Ishikawa (cell line): ENCODE data around the gene COA1.

Experiments
- CEBPB ChIP-seq: IDR thresholded peaks from 2 replicates; pipeline ENCODE4 v1.6.1; 2012
- CREB1 ChIP-seq: IDR thresholded peaks from 2 replicates; pipeline ENCODE4 v1.6.1; 2012; ENCODE audit warnings: low read depth
- EGR1 ChIP-seq: IDR thresholded peaks from 2 replicates; pipeline ENCODE4 v1.6.1; 2012
- EP300 ChIP-seq: IDR thresholded peaks from 2 replicates; pipeline ENCODE4 v1.6.1; 2012; ENCODE audit warnings: borderline replicate concordance
- FOXM1 ChIP-seq: IDR thresholded peaks from 2 replicates; pipeline ENCODE4 v1.6.1; 2012; ENCODE audit warnings: low read depth, borderline replicate concordance
- NFIC ChIP-seq: IDR thresholded peaks from 2 replicates; pipeline ENCODE4 v1.6.1; 2012
- RAD21 ChIP-seq: IDR thresholded peaks from 2 replicates; pipeline ENCODE4 v1.6.1; 2012; ENCODE audit warnings: low read depth
- TAF1 ChIP-seq: IDR thresholded peaks from 2 replicates; pipeline ENCODE4 v1.6.1; 2012; ENCODE audit warnings: low read depth, mild to moderate bottlenecking
- TCF12 ChIP-seq: IDR thresholded peaks from 2 replicates; pipeline ENCODE4 v1.6.1; 2012; ENCODE audit warnings: low read depth
- TEAD4 ChIP-seq: IDR thresholded peaks from 2 replicates; pipeline ENCODE4 v1.6.1; 2012
- YY1 ChIP-seq: IDR thresholded peaks from 2 replicates; pipeline ENCODE4 v1.6.1; 2012; ENCODE audit warnings: low read depth
- ZBTB7A ChIP-seq: IDR thresholded peaks from 2 replicates; pipeline ENCODE4 v1.6.1; 2012; ENCODE audit warnings: low read depth
- TF ChIP-seq, protein P1 (sequence below): IDR thresholded peaks from 2 replicates; pipeline ENCODE4 v1.6.1; 2012
- TF ChIP-seq, protein P2 (sequence below): IDR thresholded peaks from 2 replicates; pipeline ENCODE4 v1.6.1; 2012; ENCODE audit warnings: low read depth, mild to moderate bottlenecking
- TF ChIP-seq, protein P3 (sequence below): IDR thresholded peaks from 2 replicates; pipeline ENCODE4 v1.6.1; 2012

The COA1 gene

DNA sequence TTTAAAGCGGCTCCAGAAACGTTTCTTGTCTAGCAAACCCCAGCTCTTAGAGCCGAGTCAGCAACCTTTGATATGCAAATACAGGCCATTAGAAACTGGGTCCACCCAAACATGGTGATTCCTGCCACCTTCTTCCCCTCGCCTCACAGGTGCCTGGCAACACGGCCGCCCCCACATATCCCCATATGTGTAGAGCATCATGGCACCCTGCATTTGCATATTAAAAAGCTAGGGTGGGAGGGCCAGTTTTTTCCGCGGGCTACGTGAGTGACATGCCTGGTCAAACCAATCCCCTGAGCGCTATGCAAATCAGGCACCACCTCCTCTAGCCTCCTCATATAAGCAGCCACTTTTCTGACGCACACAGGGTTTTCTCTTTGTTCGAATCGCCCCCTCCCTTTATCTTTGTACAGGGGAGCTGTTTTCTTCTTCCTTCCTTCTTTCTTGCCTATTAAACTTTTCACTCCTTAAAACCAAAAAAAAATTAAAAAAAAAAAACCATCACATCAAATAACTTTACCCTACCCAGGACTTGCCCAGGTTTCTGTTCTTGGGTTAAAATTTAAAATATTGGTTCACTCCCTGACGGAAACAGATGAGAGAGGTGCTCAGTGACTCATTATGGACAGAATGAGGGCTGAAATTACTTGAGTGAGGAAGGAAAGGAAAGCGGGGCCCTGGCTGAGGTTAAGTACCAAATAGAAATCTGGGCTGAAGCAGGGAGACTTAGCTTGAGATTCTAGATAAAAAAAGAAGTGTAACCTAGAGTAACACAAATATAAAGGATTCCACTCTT is 59.8 kb downstream of the COA1 start:
- TF ChIP-seq CREB1 (no peak), NFIC (no peak), ZBTB7A (no peak), RAD21 (no peak), EGR1 (no peak)
- TF ChIP-seq, protein P1, sequence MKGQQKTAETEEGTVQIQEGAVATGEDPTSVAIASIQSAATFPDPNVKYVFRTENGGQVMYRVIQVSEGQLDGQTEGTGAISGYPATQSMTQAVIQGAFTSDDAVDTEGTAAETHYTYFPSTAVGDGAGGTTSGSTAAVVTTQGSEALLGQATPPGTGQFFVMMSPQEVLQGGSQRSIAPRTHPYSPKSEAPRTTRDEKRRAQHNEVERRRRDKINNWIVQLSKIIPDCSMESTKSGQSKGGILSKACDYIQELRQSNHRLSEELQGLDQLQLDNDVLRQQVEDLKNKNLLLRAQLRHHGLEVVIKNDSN = no peak

DNA sequence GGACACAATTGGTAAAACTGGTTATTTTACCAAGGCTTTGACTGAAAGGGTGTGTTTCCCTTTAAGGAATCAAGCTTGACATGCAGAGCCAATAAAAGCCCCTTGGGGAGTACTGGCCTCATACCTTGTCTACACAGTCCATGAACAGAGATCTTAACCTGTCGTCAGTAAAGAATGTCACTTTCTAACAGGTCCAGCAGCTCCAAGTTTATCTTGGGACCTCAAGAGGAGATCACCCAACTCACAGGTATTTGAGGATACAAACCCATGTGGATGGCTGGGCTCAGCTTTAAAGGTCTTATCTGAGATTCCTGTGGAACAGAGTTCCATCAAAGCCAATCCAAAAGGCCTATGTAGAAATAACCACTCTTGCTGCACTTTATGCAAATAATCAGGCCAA is 61.3 kb downstream of the COA1 start:
- TF ChIP-seq CEBPB = no peak
- no peak for TF ChIP-seq EP300
- TF ChIP-seq, protein P2, sequence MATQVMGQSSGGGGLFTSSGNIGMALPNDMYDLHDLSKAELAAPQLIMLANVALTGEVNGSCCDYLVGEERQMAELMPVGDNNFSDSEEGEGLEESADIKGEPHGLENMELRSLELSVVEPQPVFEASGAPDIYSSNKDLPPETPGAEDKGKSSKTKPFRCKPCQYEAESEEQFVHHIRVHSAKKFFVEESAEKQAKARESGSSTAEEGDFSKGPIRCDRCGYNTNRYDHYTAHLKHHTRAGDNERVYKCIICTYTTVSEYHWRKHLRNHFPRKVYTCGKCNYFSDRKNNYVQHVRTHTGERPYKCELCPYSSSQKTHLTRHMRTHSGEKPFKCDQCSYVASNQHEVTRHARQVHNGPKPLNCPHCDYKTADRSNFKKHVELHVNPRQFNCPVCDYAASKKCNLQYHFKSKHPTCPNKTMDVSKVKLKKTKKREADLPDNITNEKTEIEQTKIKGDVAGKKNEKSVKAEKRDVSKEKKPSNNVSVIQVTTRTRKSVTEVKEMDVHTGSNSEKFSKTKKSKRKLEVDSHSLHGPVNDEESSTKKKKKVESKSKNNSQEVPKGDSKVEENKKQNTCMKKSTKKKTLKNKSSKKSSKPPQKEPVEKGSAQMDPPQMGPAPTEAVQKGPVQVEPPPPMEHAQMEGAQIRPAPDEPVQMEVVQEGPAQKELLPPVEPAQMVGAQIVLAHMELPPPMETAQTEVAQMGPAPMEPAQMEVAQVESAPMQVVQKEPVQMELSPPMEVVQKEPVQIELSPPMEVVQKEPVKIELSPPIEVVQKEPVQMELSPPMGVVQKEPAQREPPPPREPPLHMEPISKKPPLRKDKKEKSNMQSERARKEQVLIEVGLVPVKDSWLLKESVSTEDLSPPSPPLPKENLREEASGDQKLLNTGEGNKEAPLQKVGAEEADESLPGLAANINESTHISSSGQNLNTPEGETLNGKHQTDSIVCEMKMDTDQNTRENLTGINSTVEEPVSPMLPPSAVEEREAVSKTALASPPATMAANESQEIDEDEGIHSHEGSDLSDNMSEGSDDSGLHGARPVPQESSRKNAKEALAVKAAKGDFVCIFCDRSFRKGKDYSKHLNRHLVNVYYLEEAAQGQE = no peak
- TF ChIP-seq, protein P3, sequence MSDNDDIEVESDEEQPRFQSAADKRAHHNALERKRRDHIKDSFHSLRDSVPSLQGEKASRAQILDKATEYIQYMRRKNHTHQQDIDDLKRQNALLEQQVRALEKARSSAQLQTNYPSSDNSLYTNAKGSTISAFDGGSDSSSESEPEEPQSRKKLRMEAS = no peak
- no peak for TF ChIP-seq FOXM1
- no peak for TF ChIP-seq YY1
- no peak for TF ChIP-seq NFIC
- TF ChIP-seq EGR1 = no peak
- no peak for TF ChIP-seq TAF1
- no peak for TF ChIP-seq RAD21

DNA sequence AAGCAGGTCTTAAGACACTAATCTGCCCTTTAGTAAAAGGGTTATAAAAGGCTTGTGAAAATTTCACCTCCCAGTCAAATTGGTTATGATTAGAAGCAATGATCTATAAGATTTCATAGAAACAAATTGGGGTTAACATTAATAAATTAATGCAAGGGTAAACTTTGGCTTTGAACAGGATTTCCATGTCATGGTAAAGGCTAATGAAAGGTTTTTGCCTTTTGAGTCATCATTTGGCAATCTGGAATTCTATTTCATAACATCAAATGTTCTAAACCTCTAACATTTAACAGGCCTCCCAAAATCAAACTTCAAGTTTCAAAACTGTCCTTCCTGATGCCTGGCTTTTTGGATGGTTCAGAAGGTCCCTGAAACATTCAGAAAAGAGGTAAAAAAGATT is 62.4 kb downstream of the COA1 start:
- TF ChIP-seq FOXM1 (no peak), CEBPB (no peak), ZBTB7A (no peak), TEAD4 (no peak), CREB1 (no peak), NFIC (no peak), YY1 (no peak), RAD21 (no peak), EGR1 (no peak), TCF12 (no peak), EP300 (no peak), TAF1 (no peak)
- TF ChIP-seq, protein P3 = no peak
- TF ChIP-seq, protein P2 = no peak
- TF ChIP-seq, protein P1 = no peak

DNA sequence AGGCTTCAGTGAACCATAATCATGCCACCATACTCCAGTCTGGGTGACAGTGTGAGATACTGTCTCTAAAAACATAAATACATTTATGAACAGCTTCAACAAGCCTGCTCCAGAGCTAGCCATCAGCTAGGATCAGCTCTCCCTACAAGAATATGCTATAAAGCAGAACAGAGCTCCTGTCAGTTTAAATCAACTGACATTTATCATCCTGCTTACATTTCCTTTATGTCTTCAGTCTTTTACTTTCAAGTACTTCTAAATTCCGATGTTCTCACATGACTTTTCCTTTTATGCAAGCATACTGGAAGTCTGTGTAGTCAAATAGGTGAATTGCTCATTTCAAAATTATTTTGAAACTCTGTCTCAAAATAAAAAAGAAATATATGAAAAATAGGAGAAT is 64.6 kb downstream of the COA1 start:
- TF ChIP-seq TEAD4 (no peak), ZBTB7A (no peak), FOXM1 (no peak), RAD21 (no peak)
- TF ChIP-seq, protein P3 = no peak
- TF ChIP-seq, protein P2 = no peak
- TF ChIP-seq, protein P1 = no peak
